Neural progenitor cell (in vitro differentiated cells): Measurements from ENCODE around the gene F13A1. TPM values are rescaled to one million over a fixed set of nuclear protein-coding genes. Genes with fewer than 3 reads are reported as not detected.
A peak's percentile ranks its signal among the peaks of the same experiment; 100 is the strongest.

Experiments
- DNase-seq: peaks from one replicate; pipeline ENCODE4 v3.0.0-alpha.2; 2016; ENCODE audit warnings: low spot score
- H2AFZ ChIP-seq: fragments of 200-600 bp; sonication (generic); replicated peaks from 2 replicates; pipeline ENCODE4 v1.6.1; 2016; ENCODE audit warnings: antibody characterized with exemption
- H3F3A ChIP-seq: fragments of 200-600 bp; sonication (generic); 2 replicates; pipeline ENCODE4 v1.6.1; 2016; ENCODE audit warnings: antibody characterized with exemption, low read depth
- H3K27ac ChIP-seq: fragments of 200-600 bp; sonication (generic); 2 replicates; pipeline ENCODE4 v1.5.1; 2016; ENCODE audit warnings: mild to moderate bottlenecking
- H3K27me3 ChIP-seq: fragments of 200-600 bp; sonication (generic); 2 replicates; pipeline ENCODE4 v1.6.1; 2016; ENCODE audit warnings: mild to moderate bottlenecking, moderate library complexity
- H3K36me3 ChIP-seq: fragments of 200-600 bp; sonication (generic); 2 replicates; pipeline ENCODE4 v1.5.1; 2016
- H3K4me1 ChIP-seq: fragments of 200-600 bp; sonication (generic); 2 replicates; pipeline ENCODE4 v1.6.1; 2016; ENCODE audit warnings: mixed run types
- H3K4me2 ChIP-seq: fragments of 200-600 bp; sonication (generic); 2 replicates; pipeline ENCODE4 v1.6.1; 2016
- H3K4me3 ChIP-seq: fragments of 200-600 bp; sonication (generic); 2 replicates; pipeline ENCODE4 v1.5.1; 2016
- H3K79me2 ChIP-seq: fragments of 200-600 bp; sonication (generic); 2 replicates; pipeline ENCODE4 v1.6.1; 2016; ENCODE audit warnings: low read depth
- H3K9ac ChIP-seq: fragments of 200-600 bp; sonication (generic); 2 replicates; pipeline ENCODE4 v1.6.1; 2016
- H3K9me3 ChIP-seq: fragments of 200-600 bp; sonication (generic); 2 replicates; pipeline ENCODE4 v1.5.1; 2016; ENCODE audit warnings: low read depth
- H4K20me1 ChIP-seq: fragments of 200-600 bp; sonication (generic); 2 replicates; pipeline ENCODE4 v1.6.1; 2016; ENCODE audit warnings: low read depth
- H3K27ac Mint-ChIP-seq: 3 replicates; pipeline ENCODE4 v1.8.0; 2021; ENCODE audit warnings: mixed read lengths
- H3K27me3 Mint-ChIP-seq: 2 replicates; pipeline ENCODE4 v1.8.0; 2022; ENCODE audit warnings: low read depth, mild to moderate bottlenecking, inconsistent platforms, moderate library complexity, mixed read lengths; ENCODE audit not compliant: insufficient read depth
- H3K36me3 Mint-ChIP-seq: 3 replicates; pipeline ENCODE4 v1.8.0; 2021; ENCODE audit warnings: mixed read lengths
- H3K4me1 Mint-ChIP-seq: 3 replicates; pipeline ENCODE4 v1.8.0; 2021; ENCODE audit warnings: mixed read lengths
- H3K4me3 Mint-ChIP-seq: 3 replicates; pipeline ENCODE4 v1.8.0; 2021; ENCODE audit warnings: mild to moderate bottlenecking, moderate library complexity, mixed read lengths
- H3K9me3 Mint-ChIP-seq: 3 replicates; pipeline ENCODE4 v1.8.0; 2020; ENCODE audit warnings: mixed read lengths
- EZH2 ChIP-seq: fragments of 200-600 bp; sonication (generic); IDR thresholded peaks from 2 replicates; pipeline ENCODE4 v1.6.1; 2017; ENCODE audit warnings: antibody characterized with exemption, mild to moderate bottlenecking, moderate library complexity
- EZH2phosphoT487 ChIP-seq: fragments of 200-600 bp; sonication (generic); IDR thresholded peaks from 2 replicates; pipeline ENCODE4 v1.6.1; 2017; ENCODE audit warnings: antibody characterized with exemption
- total RNA-seq: library from RNA; depleted of rRNA; stranded (reverse); fragments of >200 nt; gene quantifications from 2 replicates; pipeline ENCODE4 v1.2.3, GENCODE V29; 2015; ENCODE audit warnings: low replicate concordance
- TF ChIP-seq, protein P1 (sequence below): fragments of 200-600 bp; sonication (generic); IDR thresholded peaks from 2 replicates; pipeline ENCODE4 v1.5.1; 2017; ENCODE audit warnings: antibody characterized with exemption, mild to moderate bottlenecking

F13A1 gene
- total RNA-seq, 1 donor from 2014 or later: 3.6 TPM

- no peak overlapping the region for H3K27ac Mint-ChIP-seq
- no peak overlapping the region for H3K4me2 ChIP-seq
- H3K9me3 ChIP-seq: no peaks in the 10 kb centered on the region
- H3F3A ChIP-seq: no peaks in the 10 kb centered on the region
- no peak for DNase-seq
- no peaks in the 10 kb centered on the region for H4K20me1 ChIP-seq
- H3K36me3 Mint-ChIP-seq: no peaks in the 10 kb centered on the region
- H3K36me3 ChIP-seq: no peaks in the 10 kb centered on the region
- TF ChIP-seq EZH2 (no peak), EZH2phosphoT487 (no peak)
- TF ChIP-seq, protein P1, sequence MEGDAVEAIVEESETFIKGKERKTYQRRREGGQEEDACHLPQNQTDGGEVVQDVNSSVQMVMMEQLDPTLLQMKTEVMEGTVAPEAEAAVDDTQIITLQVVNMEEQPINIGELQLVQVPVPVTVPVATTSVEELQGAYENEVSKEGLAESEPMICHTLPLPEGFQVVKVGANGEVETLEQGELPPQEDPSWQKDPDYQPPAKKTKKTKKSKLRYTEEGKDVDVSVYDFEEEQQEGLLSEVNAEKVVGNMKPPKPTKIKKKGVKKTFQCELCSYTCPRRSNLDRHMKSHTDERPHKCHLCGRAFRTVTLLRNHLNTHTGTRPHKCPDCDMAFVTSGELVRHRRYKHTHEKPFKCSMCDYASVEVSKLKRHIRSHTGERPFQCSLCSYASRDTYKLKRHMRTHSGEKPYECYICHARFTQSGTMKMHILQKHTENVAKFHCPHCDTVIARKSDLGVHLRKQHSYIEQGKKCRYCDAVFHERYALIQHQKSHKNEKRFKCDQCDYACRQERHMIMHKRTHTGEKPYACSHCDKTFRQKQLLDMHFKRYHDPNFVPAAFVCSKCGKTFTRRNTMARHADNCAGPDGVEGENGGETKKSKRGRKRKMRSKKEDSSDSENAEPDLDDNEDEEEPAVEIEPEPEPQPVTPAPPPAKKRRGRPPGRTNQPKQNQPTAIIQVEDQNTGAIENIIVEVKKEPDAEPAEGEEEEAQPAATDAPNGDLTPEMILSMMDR: no peak
- H3K27ac ChIP-seq: no peak overlapping the region
- no peaks in the 10 kb centered on the region for H3K79me2 ChIP-seq
- no peaks in the 10 kb centered on the region for H3K4me1 ChIP-seq
- H3K4me3 Mint-ChIP-seq: no peak overlapping the region
- H3K4me1 Mint-ChIP-seq: peaks cover 3% of the 10 kb centered on the region
- no peak overlapping the region for H3K4me3 ChIP-seq
- no peak overlapping the region for H2AFZ ChIP-seq
- H3K27me3 Mint-ChIP-seq: no peaks in the 10 kb centered on the region
- H3K9me3 Mint-ChIP-seq: no peaks in the 10 kb centered on the region
- no peaks in the 10 kb centered on the region for H3K27me3 ChIP-seq
- no peak overlapping the region for H3K9ac ChIP-seq
These were observed 49.4 kb downstream of the F13A1 start for GRCh38 chr6:6270948-6271535.

DNA sequence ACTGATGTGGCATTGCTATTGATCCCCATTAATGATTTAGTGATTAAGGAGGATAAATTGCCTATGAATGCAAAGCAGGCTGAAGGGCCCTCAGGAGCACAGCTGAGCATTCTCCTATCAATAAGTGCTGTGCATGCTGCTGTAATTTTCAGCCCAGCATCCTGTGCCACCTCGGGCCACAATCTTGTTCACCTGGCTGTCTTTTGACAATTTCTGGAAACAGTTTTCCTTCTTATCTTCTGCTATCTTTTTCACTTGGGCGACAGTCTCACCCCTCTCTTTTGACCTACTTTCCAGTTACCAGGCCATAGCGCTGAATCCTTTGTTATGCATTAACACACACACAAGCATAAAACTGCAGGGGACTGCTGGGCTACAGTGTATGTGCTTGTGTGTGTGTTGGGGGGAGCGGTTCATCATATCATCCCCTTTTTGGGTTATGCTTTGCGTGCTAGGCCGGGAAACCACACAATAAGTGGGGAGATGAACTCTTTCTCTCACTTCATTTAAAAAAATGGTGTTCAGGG is 60.2 kb downstream of the F13A1 start:
- H3K4me3 Mint-ChIP-seq: no peak overlapping the region
- H3K27ac Mint-ChIP-seq: peak overlapping the region; percentile 35
- Histone ChIP-seq H3K27ac (no peak overlapping the region), H3K9ac (no peak overlapping the region), H3K4me3 (no peak overlapping the region), H3K79me2 (no peaks in the 10 kb centered on the region), H3F3A (peaks cover 26% of the 10 kb centered on the region), H3K4me2 (no peak overlapping the region), H3K4me1 (peaks cover 28% of the 10 kb centered on the region), H4K20me1 (no peaks in the 10 kb centered on the region), H3K36me3 (no peaks in the 10 kb centered on the region), H3K9me3 (no peaks in the 10 kb centered on the region), H2AFZ (peak overlapping the region; percentile 12), H3K27me3 (no peaks in the 10 kb centered on the region)
- TF ChIP-seq EZH2phosphoT487 (no peak), EZH2 (no peak)
- DNase-seq: no peak
- no peaks in the 10 kb centered on the region for H3K27me3 Mint-ChIP-seq
- peaks cover 3% of the 10 kb centered on the region for H3K9me3 Mint-ChIP-seq
- peaks cover 5% of the 10 kb centered on the region for H3K36me3 Mint-ChIP-seq
- peaks cover 35% of the 10 kb centered on the region for H3K4me1 Mint-ChIP-seq

GRCh38 chr6:6256886-6257285 is 63.6 kb downstream of the F13A1 start:
- H3K9me3 Mint-ChIP-seq: no peaks in the 10 kb centered on the region
- Histone ChIP-seq H3F3A (peaks cover 27% of the 10 kb centered on the region), H3K27me3 (no peaks in the 10 kb centered on the region), H3K4me3 (no peak overlapping the region), H4K20me1 (no peaks in the 10 kb centered on the region), H3K9me3 (no peaks in the 10 kb centered on the region), H3K27ac (peak overlapping the region; percentile 36), H3K4me2 (peak overlapping the region; percentile 59), H3K36me3 (no peaks in the 10 kb centered on the region), H2AFZ (no peak overlapping the region), H3K79me2 (no peaks in the 10 kb centered on the region), H3K9ac (no peak overlapping the region), H3K4me1 (peaks cover 30% of the 10 kb centered on the region)
- H3K27ac Mint-ChIP-seq: peak overlapping the region; percentile 17
- peaks cover 39% of the 10 kb centered on the region for H3K4me1 Mint-ChIP-seq
- H3K36me3 Mint-ChIP-seq: peaks cover 3% of the 10 kb centered on the region
- DNase-seq: peak; percentile 75
- H3K27me3 Mint-ChIP-seq: no peaks in the 10 kb centered on the region
- H3K4me3 Mint-ChIP-seq: no peak overlapping the region
- TF ChIP-seq EZH2 (no peak), EZH2phosphoT487 (no peak)
- TF ChIP-seq, protein P1: no peak

DNA sequence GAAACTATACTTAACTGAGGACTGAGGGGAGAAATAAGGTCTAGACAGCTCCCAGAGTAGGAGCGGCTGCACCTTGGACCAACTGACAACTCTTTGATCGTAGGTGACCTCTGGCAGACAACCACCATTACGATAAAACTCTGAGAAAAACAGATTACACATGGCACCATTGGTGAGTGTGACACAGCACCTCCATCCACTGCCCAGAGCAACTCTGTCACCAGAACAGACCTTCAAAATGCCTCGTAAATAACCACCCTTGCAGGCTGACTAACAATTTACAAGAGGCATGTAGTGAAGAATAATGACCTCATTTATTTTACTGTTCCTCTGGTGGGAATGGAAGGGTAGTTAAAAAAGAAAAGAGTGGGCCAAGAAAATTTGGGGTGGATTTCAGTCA is 64.2 kb downstream of the F13A1 start:
- Mint-ChIP-seq H3K4me1 (peaks cover 39% of the 10 kb centered on the region), H3K36me3 (peaks cover 3% of the 10 kb centered on the region), H3K4me3 (no peak overlapping the region), H3K9me3 (no peaks in the 10 kb centered on the region), H3K27ac (peak overlapping the region; percentile 17), H3K27me3 (no peaks in the 10 kb centered on the region)
- Histone ChIP-seq H4K20me1 (no peaks in the 10 kb centered on the region), H3K9ac (no peak overlapping the region), H3K27me3 (no peaks in the 10 kb centered on the region), H3K4me3 (no peak overlapping the region), H3K79me2 (no peaks in the 10 kb centered on the region), H3F3A (peaks cover 27% of the 10 kb centered on the region), H2AFZ (no peak overlapping the region), H3K27ac (peak overlapping the region; percentile 36), H3K9me3 (no peaks in the 10 kb centered on the region), H3K4me2 (peak overlapping the region; percentile 59), H3K4me1 (peaks cover 30% of the 10 kb centered on the region), H3K36me3 (no peaks in the 10 kb centered on the region)
- no peak for DNase-seq
- TF ChIP-seq, protein P1: no peak
- TF ChIP-seq EZH2: no peak
- no peak for TF ChIP-seq EZH2phosphoT487
